ENCODE measurements around the gene CARD11.

- TF ChIP-seq CTCF (IDR thresholded peaks at IDR 0.05 in 2 of 3, conservative IDR thresholded peaks at IDR 0.05 in 1 of 3; ENCODE audit: borderline replicate concordance in 1 of 3, insufficient read depth in 1 of 3, low read depth in 2 of 3, low read length in 2 of 3) = no peak
- TF ChIP-seq JUND (IDR thresholded peaks at IDR 0.05) = no peak
- TF ChIP-seq MAX (IDR thresholded peaks at IDR 0.05) = no peak
- TF ChIP-seq POLR2A (IDR thresholded peaks at IDR 0.05; ENCODE audit: borderline replicate concordance, extremely low read depth, insufficient read depth, insufficient read length) = no peak
These were observed 130.8 kb downstream of the CARD11 start for GRCh38 chr7:2912684-2913439.
